WTC11 (cell line): ENCODE results near the gene CMTR1. TPM values are rescaled to one million over a fixed set of nuclear protein-coding genes. Genes with fewer than 3 reads are reported as not detected.

Experiments used
- ATAC-seq: fragments of 200-7000 bp; cut with Tn5 transposase; 2 replicates; pipeline ENCODE4 v1.10.0; 2021; ENCODE audit warnings: mild to moderate bottlenecking, moderate library complexity
- CTCF ChIA-PET: fragments of 300-600 bp; sonication (Branson Sonifier 250); formaldehyde crosslinking; loops from one replicate; lab custom pipeline; 2021; ENCODE audit warnings: antibody characterized with exemption; lab: Charles Lee
- POLR2A ChIA-PET: fragments of 350-600 bp; sonication (Branson Sonifier 250); formaldehyde crosslinking; loops from one replicate; lab custom pipeline; 2021; ENCODE audit warnings: antibody characterized with exemption; lab: Charles Lee
- DNase-seq: peaks from one replicate; pipeline ENCODE4 v3.0.0; 2021; ENCODE audit warnings: low spot score
- H3K27ac Mint-ChIP-seq: 2 replicates; pipeline ENCODE4 v1.8.0; 2021; ENCODE audit warnings: mixed read lengths
- H3K27me3 Mint-ChIP-seq: 2 replicates; pipeline ENCODE4 v1.8.0; 2021; ENCODE audit warnings: low read depth, mild to moderate bottlenecking, moderate library complexity, mixed read lengths
- H3K36me3 Mint-ChIP-seq: 2 replicates; pipeline ENCODE4 v1.8.0; 2021; ENCODE audit warnings: mixed read lengths
- H3K4me1 Mint-ChIP-seq: 2 replicates; pipeline ENCODE4 v1.8.0; 2022; ENCODE audit warnings: mixed read lengths
- H3K4me3 Mint-ChIP-seq: 2 replicates; pipeline ENCODE4 v1.8.0; 2021; ENCODE audit warnings: mild to moderate bottlenecking, moderate library complexity, mixed read lengths
- H3K9me3 Mint-ChIP-seq: 2 replicates; pipeline ENCODE4 v1.8.0; 2021; ENCODE audit warnings: mixed read lengths
- GTF2I ChIP-seq: fragments of 250-450 bp; sonication (Bioruptor Pico); conservative IDR thresholded peaks from 2 replicates; pipeline ENCODE4 v1.4.0; 2021; ENCODE audit warnings: mild to moderate bottlenecking
- KAT7 ChIP-seq: sonication (generic); formaldehyde crosslinking; IDR thresholded peaks from 2 replicates; pipeline ENCODE4 v1.8.1; 2023; ENCODE audit warnings: missing genetic modification reagents, mild to moderate bottlenecking, borderline replicate concordance
- RORB ChIP-seq: fragments of 250-450 bp; sonication (Bioruptor Pico); IDR thresholded peaks from 2 replicates; pipeline ENCODE4 v1.9.0; 2021; ENCODE audit warnings: mild to moderate bottlenecking
- SOX15 ChIP-seq: fragments of 250-450 bp; sonication (Bioruptor Pico); IDR thresholded peaks from 2 replicates; pipeline ENCODE4 v1.9.0; 2021; ENCODE audit warnings: mild to moderate bottlenecking
- TEAD1 ChIP-seq: sonication (generic); formaldehyde crosslinking; IDR thresholded peaks from 2 replicates; pipeline ENCODE4 v1.8.0; 2022; ENCODE audit warnings: mild to moderate bottlenecking, missing genetic modification reagents
- TEAD4 ChIP-seq: sonication (generic); formaldehyde crosslinking; IDR thresholded peaks from 2 replicates; pipeline ENCODE4 v1.8.0; 2022; ENCODE audit warnings: mild to moderate bottlenecking, missing genetic modification reagents
- TP53 ChIP-seq: sonication (generic); formaldehyde crosslinking; IDR thresholded peaks from 2 replicates; pipeline ENCODE4 v1.8.1; 2023; ENCODE audit warnings: mild to moderate bottlenecking, missing genetic modification reagents
- ZNF263 ChIP-seq: sonication (generic); formaldehyde crosslinking; IDR thresholded peaks from 2 replicates; pipeline ENCODE4 v1.8.1; 2022; ENCODE audit warnings: low read depth, mild to moderate bottlenecking, moderate library complexity, missing genetic modification reagents
- ZNF425 ChIP-seq: fragments of 250-450 bp; sonication (Bioruptor Pico); conservative IDR thresholded peaks from 2 replicates; pipeline ENCODE4 v1.9.0; 2021; ENCODE audit warnings: mild to moderate bottlenecking
- ZNF512 ChIP-seq: sonication (generic); formaldehyde crosslinking; IDR thresholded peaks from 2 replicates; pipeline ENCODE4 v1.8.1; 2022; ENCODE audit warnings: missing genetic modification reagents, borderline replicate concordance
- total RNA-seq: library from RNA; stranded (reverse); gene quantifications from 3 replicates; pipeline ENCODE4 v1.2.3, GENCODE V29; 2021
- TF ChIP-seq, protein P1 (sequence below): fragments of 250-450 bp; sonication (Bioruptor Pico); IDR thresholded peaks from 2 replicates; pipeline ENCODE4 v1.9.0; 2021; ENCODE audit warnings: moderate library complexity, mild to moderate bottlenecking, inconsistent platforms, borderline replicate concordance
- TF ChIP-seq, protein P2 (sequence below): sonication (generic); formaldehyde crosslinking; IDR thresholded peaks from 2 replicates; pipeline ENCODE4 v1.8.1; 2023; ENCODE audit warnings: mild to moderate bottlenecking, missing genetic modification reagents
- TF ChIP-seq, protein P3 (sequence below): fragments of 250-450 bp; sonication (Bioruptor Pico); IDR thresholded peaks from 2 replicates; pipeline ENCODE4 v1.8.0; 2021; ENCODE audit warnings: mild to moderate bottlenecking
- TF ChIP-seq, protein P4 (sequence below): sonication (generic); formaldehyde crosslinking; IDR thresholded peaks from 2 replicates; pipeline ENCODE4 v1.8.1; 2023; ENCODE audit warnings: mild to moderate bottlenecking, moderate library complexity, missing genetic modification reagents
- TF ChIP-seq, protein P5 (sequence below): sonication (generic); formaldehyde crosslinking; IDR thresholded peaks from 2 replicates; pipeline ENCODE4 v1.8.0; 2022; ENCODE audit warnings: mild to moderate bottlenecking, missing genetic modification reagents

Gene CMTR1
- total RNA-seq, 1 experiment from 2014 or later, result 38.6 TPM

GRCh38 chr6:37477191-37477590 is 44.2 kb downstream of the CMTR1 start (continued):
- TF ChIP-seq ZNF425, result no peak
- TF ChIP-seq, protein P1, sequence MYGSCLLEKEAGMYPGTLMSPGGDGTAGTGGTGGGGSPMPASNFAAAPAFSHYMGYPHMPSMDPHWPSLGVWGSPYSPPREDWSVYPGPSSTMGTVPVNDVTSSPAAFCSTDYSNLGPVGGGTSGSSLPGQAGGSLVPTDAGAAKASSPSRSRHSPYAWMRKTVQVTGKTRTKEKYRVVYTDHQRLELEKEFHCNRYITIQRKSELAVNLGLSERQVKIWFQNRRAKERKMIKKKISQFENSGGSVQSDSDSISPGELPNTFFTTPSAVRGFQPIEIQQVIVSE (CRISPR knock-in tag), result no peak
- no peak for TF ChIP-seq RORB
- TF ChIP-seq TEAD1, result no peak
- TF ChIP-seq, all 79 proteins: peak for 0

DNA sequence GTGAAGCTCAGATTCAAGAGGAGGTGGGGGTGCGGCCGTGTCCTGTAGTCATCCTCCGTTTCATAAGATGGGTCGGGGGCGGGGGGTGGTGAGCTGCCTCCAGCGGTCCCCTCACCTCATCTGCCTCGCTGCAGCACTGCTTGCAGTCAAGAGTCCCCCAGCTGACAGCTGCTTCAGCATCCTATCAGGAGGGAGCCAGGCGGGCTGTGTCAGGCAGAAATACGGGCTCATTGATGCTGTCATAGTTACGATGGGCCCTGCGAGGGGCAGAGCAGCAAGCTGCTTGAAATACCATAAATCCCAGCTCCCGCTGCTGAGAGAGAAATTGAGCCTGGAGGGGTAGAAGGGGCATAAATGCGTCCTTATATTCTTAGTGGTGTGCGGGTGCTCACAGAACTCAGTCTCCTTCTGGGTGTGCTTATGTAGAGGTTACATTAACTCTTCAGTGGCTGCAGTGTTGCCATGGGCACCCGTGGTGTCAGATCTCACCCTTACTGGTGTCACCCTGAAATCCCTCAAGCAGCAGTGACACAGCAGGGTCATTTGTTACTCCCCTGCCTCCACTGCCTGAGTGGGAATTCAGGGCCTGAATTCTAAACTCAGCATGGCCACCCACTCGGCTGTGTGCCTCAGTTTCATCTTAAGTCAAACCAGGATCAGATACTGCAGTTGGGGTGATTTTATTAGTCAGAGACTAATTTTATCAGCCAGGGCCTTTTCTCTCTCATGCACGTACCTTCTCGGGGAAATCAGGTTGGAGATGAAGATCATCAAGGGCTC is 44.8 kb downstream of the CMTR1 start:
- Mint-ChIP-seq H3K9me3 (no peaks in the 10 kb centered on the region), H3K27ac (no peak overlapping the region), H3K4me3 (no peak overlapping the region), H3K27me3 (no peaks in the 10 kb centered on the region), H3K4me1 (peaks cover 18% of the 10 kb centered on the region), H3K36me3 (peaks cover 32% of the 10 kb centered on the region)
- ChIA-PET CTCF (no interaction called here), POLR2A (no interaction called here)
- TF ChIP-seq, protein P1 (CRISPR knock-in tag), result no peak
- no peak for TF ChIP-seq TEAD4 (CRISPR knock-in tag)
- TF ChIP-seq, protein P2, sequence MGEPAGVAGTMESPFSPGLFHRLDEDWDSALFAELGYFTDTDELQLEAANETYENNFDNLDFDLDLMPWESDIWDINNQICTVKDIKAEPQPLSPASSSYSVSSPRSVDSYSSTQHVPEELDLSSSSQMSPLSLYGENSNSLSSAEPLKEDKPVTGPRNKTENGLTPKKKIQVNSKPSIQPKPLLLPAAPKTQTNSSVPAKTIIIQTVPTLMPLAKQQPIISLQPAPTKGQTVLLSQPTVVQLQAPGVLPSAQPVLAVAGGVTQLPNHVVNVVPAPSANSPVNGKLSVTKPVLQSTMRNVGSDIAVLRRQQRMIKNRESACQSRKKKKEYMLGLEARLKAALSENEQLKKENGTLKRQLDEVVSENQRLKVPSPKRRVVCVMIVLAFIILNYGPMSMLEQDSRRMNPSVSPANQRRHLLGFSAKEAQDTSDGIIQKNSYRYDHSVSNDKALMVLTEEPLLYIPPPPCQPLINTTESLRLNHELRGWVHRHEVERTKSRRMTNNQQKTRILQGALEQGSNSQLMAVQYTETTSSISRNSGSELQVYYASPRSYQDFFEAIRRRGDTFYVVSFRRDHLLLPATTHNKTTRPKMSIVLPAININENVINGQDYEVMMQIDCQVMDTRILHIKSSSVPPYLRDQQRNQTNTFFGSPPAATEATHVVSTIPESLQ, result no peak
- TF ChIP-seq, protein P3, sequence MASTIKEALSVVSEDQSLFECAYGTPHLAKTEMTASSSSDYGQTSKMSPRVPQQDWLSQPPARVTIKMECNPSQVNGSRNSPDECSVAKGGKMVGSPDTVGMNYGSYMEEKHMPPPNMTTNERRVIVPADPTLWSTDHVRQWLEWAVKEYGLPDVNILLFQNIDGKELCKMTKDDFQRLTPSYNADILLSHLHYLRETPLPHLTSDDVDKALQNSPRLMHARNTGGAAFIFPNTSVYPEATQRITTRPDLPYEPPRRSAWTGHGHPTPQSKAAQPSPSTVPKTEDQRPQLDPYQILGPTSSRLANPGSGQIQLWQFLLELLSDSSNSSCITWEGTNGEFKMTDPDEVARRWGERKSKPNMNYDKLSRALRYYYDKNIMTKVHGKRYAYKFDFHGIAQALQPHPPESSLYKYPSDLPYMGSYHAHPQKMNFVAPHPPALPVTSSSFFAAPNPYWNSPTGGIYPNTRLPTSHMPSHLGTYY (CRISPR knock-in tag), result no peak
- DNase-seq (no peak), ATAC-seq (no peak)

GRCh38 chr6:37478827-37479226 is 45.8 kb downstream of the CMTR1 start:
- ATAC-seq, result no peak
- no peaks in the 10 kb centered on the region for H3K9me3 Mint-ChIP-seq
- TF ChIP-seq, protein P4, sequence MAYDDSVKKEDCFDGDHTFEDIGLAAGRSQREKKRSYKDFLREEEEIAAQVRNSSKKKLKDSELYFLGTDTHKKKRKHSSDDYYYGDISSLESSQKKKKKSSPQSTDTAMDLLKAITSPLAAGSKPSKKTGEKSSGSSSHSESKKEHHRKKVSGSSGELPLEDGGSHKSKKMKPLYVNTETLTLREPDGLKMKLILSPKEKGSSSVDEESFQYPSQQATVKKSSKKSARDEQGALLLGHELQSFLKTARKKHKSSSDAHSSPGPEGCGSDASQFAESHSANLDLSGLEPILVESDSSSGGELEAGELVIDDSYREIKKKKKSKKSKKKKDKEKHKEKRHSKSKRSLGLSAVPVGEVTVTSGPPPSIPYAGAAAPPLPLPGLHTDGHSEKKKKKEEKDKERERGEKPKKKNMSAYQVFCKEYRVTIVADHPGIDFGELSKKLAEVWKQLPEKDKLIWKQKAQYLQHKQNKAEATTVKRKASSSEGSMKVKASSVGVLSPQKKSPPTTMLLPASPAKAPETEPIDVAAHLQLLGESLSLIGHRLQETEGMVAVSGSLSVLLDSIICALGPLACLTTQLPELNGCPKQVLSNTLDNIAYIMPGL, result no peak
- TF ChIP-seq SOX15 (CRISPR knock-in tag) (no peak), GTF2I (CRISPR knock-in tag) (no peak), ZNF512 (CRISPR knock-in tag) (no peak), KAT7 (CRISPR knock-in tag) (no peak), ZNF263 (CRISPR knock-in tag) (no peak), TP53 (no peak)
- TF ChIP-seq, protein P5, sequence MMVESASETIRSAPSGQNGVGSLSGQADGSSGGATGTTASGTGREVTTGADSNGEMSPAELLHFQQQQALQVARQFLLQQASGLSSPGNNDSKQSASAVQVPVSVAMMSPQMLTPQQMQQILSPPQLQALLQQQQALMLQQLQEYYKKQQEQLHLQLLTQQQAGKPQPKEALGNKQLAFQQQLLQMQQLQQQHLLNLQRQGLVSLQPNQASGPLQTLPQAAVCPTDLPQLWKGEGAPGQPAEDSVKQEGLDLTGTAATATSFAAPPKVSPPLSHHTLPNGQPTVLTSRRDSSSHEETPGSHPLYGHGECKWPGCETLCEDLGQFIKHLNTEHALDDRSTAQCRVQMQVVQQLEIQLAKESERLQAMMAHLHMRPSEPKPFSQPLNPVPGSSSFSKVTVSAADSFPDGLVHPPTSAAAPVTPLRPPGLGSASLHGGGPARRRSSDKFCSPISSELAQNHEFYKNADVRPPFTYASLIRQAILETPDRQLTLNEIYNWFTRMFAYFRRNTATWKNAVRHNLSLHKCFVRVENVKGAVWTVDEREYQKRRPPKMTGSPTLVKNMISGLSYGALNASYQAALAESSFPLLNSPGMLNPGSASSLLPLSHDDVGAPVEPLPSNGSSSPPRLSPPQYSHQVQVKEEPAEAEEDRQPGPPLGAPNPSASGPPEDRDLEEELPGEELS (CRISPR knock-in tag), result no peak

More at GRCh38 chr6:37478827-37479226, 45.8 kb downstream of the CMTR1 start:
- DNase-seq, result no peak
- H3K4me3 Mint-ChIP-seq, result no peak overlapping the region
- H3K4me1 Mint-ChIP-seq, result peaks cover 18% of the 10 kb centered on the region
- H3K36me3 Mint-ChIP-seq, result peaks cover 26% of the 10 kb centered on the region
- CTCF ChIA-PET, result no interaction called here
- POLR2A ChIA-PET, result no interaction called here
- no peaks in the 10 kb centered on the region for H3K27me3 Mint-ChIP-seq
- H3K27ac Mint-ChIP-seq, result no peak overlapping the region
